Tibial nerve (tissue), 4 donors: Measurements from ENCODE around the gene ATP6AP1.

Experiments used
- CTCF ChIP-seq, 5 experiments: fragments of 200-600 bp in 3 of 5; fragments of 450-650 bp in 2 of 5; sonication (generic) in 3 of 5; IDR thresholded peaks; one replicate each; pipeline ENCODE4 v1.5.1; 2016 to 2019; ENCODE audit warnings: antibody characterized with exemption in 5 of 5, mild to moderate bottlenecking in 3 of 5, moderate library complexity in 2 of 5
- EP300 ChIP-seq, 2 donors: sonication (generic); formaldehyde crosslinking; IDR thresholded peaks; one replicate each; pipeline ENCODE4 v1.6.1; 2017; ENCODE audit warnings: antibody characterized with exemption in 2 of 2, mild to moderate bottlenecking in 1 of 2
- POLR2A ChIP-seq, 2 donors: fragments of 450-650 bp; IDR thresholded peaks; one replicate each; pipeline ENCODE4 v1.6.1; 2017; ENCODE audit warnings: antibody characterized with exemption in 2 of 2, mild to moderate bottlenecking in 2 of 2, moderate library complexity in 2 of 2

GRCh38 chrX:154452823-154453222 is 24.3 kb downstream of the ATP6AP1 start:
- peak in 2 of 5 experiments; percentile 19 to 32 for TF ChIP-seq CTCF (IDR thresholded peaks at IDR 0.05)
- no peak for TF ChIP-seq EP300 (IDR thresholded peaks at IDR 0.05)
- TF ChIP-seq POLR2A (IDR thresholded peaks at IDR 0.05) = no peak
